ENCODE measurements around the gene PLEKHA6. TPM values are rescaled to one million over a fixed set of nuclear protein-coding genes. Genes with fewer than 3 reads are reported as not detected.

The PLEKHA6 gene
- total and polyA plus RNA-seq, 2 of the 8 experiments (the other 6 are each of a cell fraction or from before 2014, with no cell fraction given): 4.8 to 20.2 TPM

DNA sequence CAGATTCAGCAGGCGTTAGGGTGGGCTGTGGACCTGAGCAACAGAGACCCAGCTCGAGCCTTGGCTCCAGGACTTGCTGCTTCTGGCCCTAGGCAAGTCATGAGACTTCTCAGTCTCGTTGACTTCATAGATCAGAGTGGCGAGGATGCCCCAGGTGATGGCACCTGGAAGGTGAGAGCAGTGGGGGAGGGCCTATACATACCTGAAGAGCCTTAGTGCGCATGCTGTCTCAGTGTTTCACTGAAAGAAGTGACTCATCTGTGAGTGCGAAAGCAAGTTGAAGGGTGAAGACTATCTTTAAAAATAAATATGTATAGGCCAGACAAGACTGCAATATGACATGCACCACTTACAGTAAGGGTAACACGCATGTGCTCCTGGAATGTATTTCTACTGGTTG is 10.1 kb downstream of the PLEKHA6 start (continued):
- TF ChIP-seq RXRA (IDR thresholded peaks at IDR 0.05; ENCODE audit: insufficient read depth, low read depth, low read length): no peak
- TF ChIP-seq TCF12 (IDR thresholded peaks at IDR 0.05; ENCODE audit: low read depth, low read length): no peak
- no peak for TF ChIP-seq SP2 (IDR thresholded peaks at IDR 0.05; ENCODE audit: low read length)
- no peak for TF ChIP-seq NRF1 (IDR thresholded peaks at IDR 0.05; ENCODE audit: low read depth, low read length)
